GM12875 (cell line): ENCODE results near the gene KIN.

ENCODE experiments used
- H3K4me3 ChIP-seq: one replicate; pipeline ENCODE4 v1.5.1; 2011; ENCODE audit warnings: low read depth, low read length, control low read depth
- CTCF ChIP-seq: IDR thresholded peaks from 2 replicates; pipeline ENCODE4 v1.5.1; 2011; ENCODE audit warnings: low read depth, mild to moderate bottlenecking, control low read depth, inconsistent platforms, low read length, moderate library complexity, borderline replicate concordance; ENCODE audit not compliant: insufficient read depth

The KIN gene

GRCh38 chr10:7703140-7703539, 84.7 kb downstream of the KIN start, which contains the start of gene ITIH2:
Gene ITIH2, plus strand, starts transcription at chr10:7703316. Its CDS starts 119 bp downstream, at chr10:7703435.
- no peak for TF ChIP-seq CTCF

GRCh38 chr10:7702288-7702812, 85.4 kb downstream of the KIN start:
- no peak overlapping the region for H3K4me3 ChIP-seq
- TF ChIP-seq CTCF: no peak

More at GRCh38 chr10:7703140-7703539, 84.7 kb downstream of the KIN start, which contains the start of gene ITIH2:
- H3K4me3 ChIP-seq: no peak within 1 kb of the TSS

GRCh38 chr10:7701158-7701742, 86.5 kb downstream of the KIN start:
- no peak for TF ChIP-seq CTCF
- H3K4me3 ChIP-seq: no peak overlapping the region
